Keratinocyte (primary cell): ENCODE measurements around the gene OR11H7.

Source experiments
- CTCF ChIP-seq, 3 experiments: IDR thresholded peaks in 1 of 3; conservative IDR thresholded peaks in 1 of 3; optimal IDR thresholded peaks in 1 of 3; 2 replicates in 2 of 3; 3 replicates in 1 of 3; pipeline versions ENCODE3 to v1.5.1; 2011; ENCODE audit warnings: low read length in 3 of 3, mild to moderate bottlenecking in 3 of 3, moderate library complexity in 2 of 3, control low read depth in 1 of 3, inconsistent platforms in 1 of 3; ENCODE audit not compliant: insufficient read depth in 2 of 3; ENCODE audit errors: extremely low read depth in 1 of 3
- EZH2 ChIP-seq: IDR thresholded peaks from one replicate; pipeline ENCODE4 v1.6.1; 2012; ENCODE audit warnings: inconsistent platforms, mild to moderate bottlenecking, low read length, moderate library complexity

DNA sequence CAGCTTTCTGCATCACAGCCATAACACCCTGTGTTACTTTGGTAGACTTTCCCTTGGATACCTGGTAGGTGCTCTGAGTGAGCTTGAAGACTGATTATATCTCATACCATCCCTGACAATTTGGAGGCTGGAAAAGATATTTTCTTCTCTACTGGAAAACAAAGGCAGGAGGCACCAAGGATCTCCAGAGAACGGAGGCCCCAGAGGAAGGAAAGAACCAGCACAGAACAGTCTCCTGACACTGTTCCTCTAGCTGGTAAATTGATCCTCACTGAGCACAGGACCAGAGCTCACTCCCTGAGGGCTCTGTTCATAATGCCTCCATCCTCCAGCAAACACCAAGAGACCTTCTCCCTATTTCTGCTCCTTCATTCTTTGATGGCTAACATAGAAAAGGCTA, 38.2 kb upstream of the OR11H7 start, which contains the start of gene OR11G2:
- TF ChIP-seq CTCF (optimal IDR thresholded peaks at IDR 0.05 in 1 of 3, IDR thresholded peaks at IDR 0.05 in 1 of 3, conservative IDR thresholded peaks at IDR 0.05 in 1 of 3; ENCODE audit: extremely low read depth in 1 of 3, insufficient read depth in 2 of 3, low read length in 3 of 3) (no peak), EZH2 (no peak)
